Gastrocnemius medialis (tissue), 4 donors: ENCODE results near the gene PGS1.

ENCODE experiments used
- POLR2A ChIP-seq, 2 donors: fragments of 450-650 bp; IDR thresholded peaks; one replicate each; pipeline ENCODE4 v1.6.1; 2017; ENCODE audit warnings: antibody characterized with exemption in 2 of 2, mild to moderate bottlenecking in 2 of 2, moderate library complexity in 2 of 2
- TF ChIP-seq, protein P1 (sequence below), 5 experiments: fragments of 450-650 bp in 3 of 5; fragments of 200-600 bp in 2 of 5; sonication (generic) in 2 of 5; IDR thresholded peaks in 4 of 5; conservative IDR thresholded peaks in 1 of 5; 1 replicate in 4 of 5; 2 replicates in 1 of 5; pipeline ENCODE4 v1.5.1; 2016 to 2019; ENCODE audit warnings: antibody characterized with exemption in 5 of 5, mild to moderate bottlenecking in 3 of 5, moderate library complexity in 3 of 5

DNA sequence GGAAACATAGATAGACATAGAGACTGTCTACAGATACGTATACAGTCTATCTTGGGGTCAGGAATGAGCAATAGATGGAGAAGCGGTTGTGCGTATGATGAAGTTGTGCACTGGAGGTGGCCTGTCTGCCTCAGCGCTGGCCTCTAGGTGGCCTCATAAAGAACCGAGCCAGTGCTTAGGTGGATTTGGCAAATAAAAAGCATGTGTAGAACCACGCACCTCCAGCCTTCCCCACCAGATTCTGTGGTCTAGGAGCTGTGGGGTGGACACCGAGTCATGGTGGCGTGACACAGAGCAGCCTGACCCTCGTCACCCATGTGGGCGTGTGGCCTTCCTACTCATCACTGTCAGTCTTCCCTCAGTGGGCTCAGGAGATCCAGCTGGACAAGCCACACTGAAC, 34.0 kb downstream of the PGS1 start:
- TF ChIP-seq, protein P1, sequence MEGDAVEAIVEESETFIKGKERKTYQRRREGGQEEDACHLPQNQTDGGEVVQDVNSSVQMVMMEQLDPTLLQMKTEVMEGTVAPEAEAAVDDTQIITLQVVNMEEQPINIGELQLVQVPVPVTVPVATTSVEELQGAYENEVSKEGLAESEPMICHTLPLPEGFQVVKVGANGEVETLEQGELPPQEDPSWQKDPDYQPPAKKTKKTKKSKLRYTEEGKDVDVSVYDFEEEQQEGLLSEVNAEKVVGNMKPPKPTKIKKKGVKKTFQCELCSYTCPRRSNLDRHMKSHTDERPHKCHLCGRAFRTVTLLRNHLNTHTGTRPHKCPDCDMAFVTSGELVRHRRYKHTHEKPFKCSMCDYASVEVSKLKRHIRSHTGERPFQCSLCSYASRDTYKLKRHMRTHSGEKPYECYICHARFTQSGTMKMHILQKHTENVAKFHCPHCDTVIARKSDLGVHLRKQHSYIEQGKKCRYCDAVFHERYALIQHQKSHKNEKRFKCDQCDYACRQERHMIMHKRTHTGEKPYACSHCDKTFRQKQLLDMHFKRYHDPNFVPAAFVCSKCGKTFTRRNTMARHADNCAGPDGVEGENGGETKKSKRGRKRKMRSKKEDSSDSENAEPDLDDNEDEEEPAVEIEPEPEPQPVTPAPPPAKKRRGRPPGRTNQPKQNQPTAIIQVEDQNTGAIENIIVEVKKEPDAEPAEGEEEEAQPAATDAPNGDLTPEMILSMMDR (IDR thresholded peaks at IDR 0.05 in 4 of 5, conservative IDR thresholded peaks at IDR 0.05 in 1 of 5), result peak; percentile 41 to 66 (median 59)
- no peak for TF ChIP-seq POLR2A (IDR thresholded peaks at IDR 0.05)
